ENCODE data around the gene NR5A2.

NR5A2 gene

GRCh38 chr1:200162877-200163276, 135.4 kb downstream of the NR5A2 start:
- H3K27ac ChIP-seq, result no peak overlapping the region
- no peak for TF ChIP-seq ZFX (IDR thresholded peaks at IDR 0.05; ENCODE audit: borderline replicate concordance)
- TF ChIP-seq CTCF (IDR thresholded peaks at IDR 0.05), result no peak

GRCh38 chr1:200163911-200164310, 136.4 kb downstream of the NR5A2 start:
- H3K27ac ChIP-seq, result no peak overlapping the region
- no peak for TF ChIP-seq CTCF (IDR thresholded peaks at IDR 0.05)
- no peak for TF ChIP-seq ZFX (IDR thresholded peaks at IDR 0.05; ENCODE audit: borderline replicate concordance)

GRCh38 chr1:200165493-200166220, 138.1 kb downstream of the NR5A2 start:
- H3K27ac ChIP-seq, result no peak overlapping the region
- TF ChIP-seq CTCF (IDR thresholded peaks at IDR 0.05) (no peak), ZFX (IDR thresholded peaks at IDR 0.05; ENCODE audit: borderline replicate concordance) (no peak)

- no peak overlapping the region for H3K27ac ChIP-seq
- TF ChIP-seq ZFX (IDR thresholded peaks at IDR 0.05; ENCODE audit: borderline replicate concordance) (no peak), CTCF (IDR thresholded peaks at IDR 0.05) (no peak)
Observed at GRCh38 chr1:200166411-200166810, 138.9 kb downstream of the NR5A2 start.

GRCh38 chr1:200168926-200169325, 141.4 kb downstream of the NR5A2 start:
- TF ChIP-seq CTCF (IDR thresholded peaks at IDR 0.05) (no peak), ZFX (IDR thresholded peaks at IDR 0.05; ENCODE audit: borderline replicate concordance) (no peak)
- H3K27ac ChIP-seq, result no peak overlapping the region

GRCh38 chr1:200172311-200172710, 144.8 kb downstream of the NR5A2 start:
- H3K27ac ChIP-seq, result no peak overlapping the region
- no peak for TF ChIP-seq CTCF (IDR thresholded peaks at IDR 0.05)
- TF ChIP-seq ZFX (IDR thresholded peaks at IDR 0.05; ENCODE audit: borderline replicate concordance), result no peak

GRCh38 chr1:200173097-200173618, 145.6 kb downstream of the NR5A2 start:
- H3K27ac ChIP-seq, result no peak overlapping the region
- TF ChIP-seq ZFX (IDR thresholded peaks at IDR 0.05; ENCODE audit: borderline replicate concordance) (no peak), CTCF (IDR thresholded peaks at IDR 0.05) (no peak)

All from 22Rv1 (cell line).